Left renal cortex interstitium (tissue), 4 donors: ENCODE data around the gene KAZN. TPM values are rescaled to one million over a fixed set of nuclear protein-coding genes. Genes with fewer than 3 reads are reported as not detected.

Experiments
- DNase-seq, 4 donors: peaks; one replicate each; pipeline ENCODE4 v3.0.0-alpha.2; 2013; ENCODE audit warnings: low read depth in 4 of 4, low spot score in 2 of 4, missing footprints in 1 of 4
- polyA plus RNA-seq, 4 donors: library from polyadenylated mRNA; unstranded; fragments of 120-200 nt; gene quantifications; one replicate each; pipeline ENCODE4 v1.2.1, GENCODE V29; 2013; ENCODE audit not compliant: insufficient read length in 4 of 4

The KAZN gene
- polyA plus RNA-seq, 4 donors, result 33.0 to 47.4 (median 37.7) TPM

GRCh38 chr1:14871218-14871970 is 272.9 kb downstream of the KAZN start:
- DNase-seq, result no peak

- DNase-seq, result no peak
Measured at GRCh38 chr1:14872762-14873161, 274.3 kb downstream of the KAZN start.

GRCh38 chr1:14873677-14874076 is 275.2 kb downstream of the KAZN start:
- no peak for DNase-seq

- no peak for DNase-seq
Measured at GRCh38 chr1:14875524-14876509, 277.3 kb downstream of the KAZN start.

GRCh38 chr1:14876747-14877146 is 278.3 kb downstream of the KAZN start:
- no peak for DNase-seq

GRCh38 chr1:14877224-14877623 is 278.7 kb downstream of the KAZN start:
- DNase-seq, result no peak

- DNase-seq, result no peak
Measured at GRCh38 chr1:14878124-14878523, 279.6 kb downstream of the KAZN start.

- no peak for DNase-seq
Measured at GRCh38 chr1:14878951-14879350, 280.5 kb downstream of the KAZN start.

GRCh38 chr1:14880456-14881316 is 282.2 kb downstream of the KAZN start:
- DNase-seq, result no peak

GRCh38 chr1:14881775-14882672 is 283.5 kb downstream of the KAZN start:
- no peak for DNase-seq

GRCh38 chr1:14884614-14885175 is 286.2 kb downstream of the KAZN start:
- no peak for DNase-seq

GRCh38 chr1:14887044-14887566 is 288.6 kb downstream of the KAZN start:
- DNase-seq, result no peak

GRCh38 chr1:14887764-14888350 is 289.4 kb downstream of the KAZN start:
- DNase-seq, result no peak

- no peak for DNase-seq
Measured at GRCh38 chr1:14888374-14888773, 289.9 kb downstream of the KAZN start.

GRCh38 chr1:14889825-14890440 is 291.4 kb downstream of the KAZN start:
- DNase-seq, result no peak

- no peak for DNase-seq
Measured at GRCh38 chr1:14891991-14892390, 293.5 kb downstream of the KAZN start.

- DNase-seq, result no peak
Measured at GRCh38 chr1:14894811-14895560, 296.5 kb downstream of the KAZN start.

- no peak for DNase-seq
Measured at GRCh38 chr1:14895727-14896126, 297.2 kb downstream of the KAZN start.
